ENCODE measurements around the gene PHLDB2.

Gene PHLDB2

GRCh38 chr3:112001526-112001925, 142.5 kb downstream of the PHLDB2 start:
- DNase-seq, result no peak

- DNase-seq, result no peak
Observed at GRCh38 chr3:112002096-112002971, 143.3 kb downstream of the PHLDB2 start.

- no peak for DNase-seq
Observed at GRCh38 chr3:112003321-112004080, 144.4 kb downstream of the PHLDB2 start.

- no peak for DNase-seq
Observed at GRCh38 chr3:112004187-112004586, 145.1 kb downstream of the PHLDB2 start.

GRCh38 chr3:112004669-112005068, 145.6 kb downstream of the PHLDB2 start:
- DNase-seq, result no peak

- DNase-seq, result no peak
Observed at GRCh38 chr3:112005091-112005672, 146.1 kb downstream of the PHLDB2 start.

GRCh38 chr3:112007633-112008032, 148.6 kb downstream of the PHLDB2 start:
- no peak for DNase-seq

- no peak for DNase-seq
Observed at GRCh38 chr3:112009670-112010069, 150.6 kb downstream of the PHLDB2 start.

- DNase-seq, result no peak
Observed at GRCh38 chr3:112010636-112011035, 151.6 kb downstream of the PHLDB2 start.

GRCh38 chr3:112011376-112011940, 152.4 kb downstream of the PHLDB2 start:
- no peak for DNase-seq

- DNase-seq, result no peak
Observed at GRCh38 chr3:112012205-112012992, 153.3 kb downstream of the PHLDB2 start.

- no peak for DNase-seq
Observed at GRCh38 chr3:112013058-112013783, 154.2 kb downstream of the PHLDB2 start.

GRCh38 chr3:112013784-112014143, 154.7 kb downstream of the PHLDB2 start:
- DNase-seq, result no peak

GRCh38 chr3:112017091-112017490, 158.0 kb downstream of the PHLDB2 start:
- no peak for DNase-seq

- DNase-seq, result no peak
Observed at GRCh38 chr3:112018712-112019111, 159.6 kb downstream of the PHLDB2 start.

GRCh38 chr3:112019716-112020115, 160.7 kb downstream of the PHLDB2 start:
- no peak for DNase-seq

- no peak for DNase-seq
Observed at GRCh38 chr3:112020674-112021085, 161.6 kb downstream of the PHLDB2 start.
